IPS DF 6.9 (cell line): ENCODE data around the gene ETFB.
A peak's percentile ranks its signal among the peaks of the same experiment; 100 is the strongest.

Source experiments
- DNase-seq: peaks from one replicate; pipeline ENCODE4 v3.0.0-alpha.2; 2013; ENCODE audit warnings: low read depth, low spot score
- H3K27ac ChIP-seq: one replicate; pipeline ENCODE4 v1.5.1; 2013; ENCODE audit warnings: low read length, control low read depth
- H3K27me3 ChIP-seq: 2 replicates; pipeline ENCODE4 v1.6.1; 2013; ENCODE audit warnings: mild to moderate bottlenecking, low read length; ENCODE audit not compliant: control insufficient read depth, insufficient read depth
- H3K36me3 ChIP-seq: 2 replicates; pipeline ENCODE4 v1.6.1; 2013; ENCODE audit warnings: low read length; ENCODE audit not compliant: control insufficient read depth, insufficient read depth
- H3K4me1 ChIP-seq: 2 replicates; pipeline ENCODE4 v1.6.1; 2013; ENCODE audit warnings: low read length; ENCODE audit not compliant: control insufficient read depth, insufficient read depth
- H3K4me3 ChIP-seq: 2 replicates; pipeline ENCODE4 v1.5.1; 2013; ENCODE audit warnings: mild to moderate bottlenecking, low read length
- H3K9me3 ChIP-seq: 2 replicates; pipeline ENCODE4 v1.6.1; 2013; ENCODE audit warnings: low read length, inconsistent platforms; ENCODE audit not compliant: control insufficient read depth, insufficient read depth
- WGBS: extraction: QIAGEN DNeasy Blood & Tissue Kit; methylation state at CpG from one replicate; pipeline ENCODE4 v1.1.7; 2013; ENCODE audit warnings: mixed read lengths, missing lambda C conversion rate; ENCODE audit not compliant: insufficient read length, insufficient coverage; 5-methylcytosine and 5-hydroxymethylcytosine counted together

ETFB gene

GRCh38 chr19:51317376-51317775, 48.8 kb downstream of the ETFB start:
- DNase-seq: no peak
- H3K4me1 ChIP-seq: 0 out of 2 replicates have a peak, but pooled peaks cover 2% of the 10 kb centered on the region
- no peak overlapping the region for H3K27ac ChIP-seq
- H3K9me3 ChIP-seq: no peaks in the 10 kb centered on the region
- H3K4me3 ChIP-seq: no peak overlapping the region
- WGBS: no CpG with 5 or more reads among the region's 3 CpGs
- no peaks in the 10 kb centered on the region for H3K27me3 ChIP-seq
- no peaks in the 10 kb centered on the region for H3K36me3 ChIP-seq

- Histone ChIP-seq H3K27me3 (no peaks in the 10 kb centered on the region), H3K27ac (no peak overlapping the region), H3K4me1 (0 out of 2 replicates have a peak, but pooled peaks cover 2% of the 10 kb centered on the region), H3K36me3 (no peaks in the 10 kb centered on the region), H3K4me3 (no peak overlapping the region), H3K9me3 (no peaks in the 10 kb centered on the region)
- no peak for DNase-seq
- WGBS: no CpG with 5 or more reads among the region's 8 CpGs
Measured at GRCh38 chr19:51316688-51317087, 49.5 kb downstream of the ETFB start.

GRCh38 chr19:51311351-51312257, 54.6 kb downstream of the ETFB start, which contains the start of gene IGLON5:
TSS of gene IGLON5 (plus strand) at chr19:51311644. CDS start at chr19:51311848, 204 bp downstream.
- Histone ChIP-seq H3K9me3 (no peaks in the 10 kb centered on the region), H3K27ac (no peak within 1 kb of the TSS), H3K36me3 (no peaks in the 10 kb centered on the region), H3K4me3 (peak within 1 kb of the TSS; percentile 64), H3K27me3 (no peaks in the 10 kb centered on the region), H3K4me1 (0 out of 2 replicates have a peak, but pooled peaks cover 2% of the 10 kb centered on the region)
- no peak for DNase-seq
- no CpG with 5 or more reads among the region's 76 CpGs for WGBS

- Histone ChIP-seq H3K4me3 (no peak overlapping the region), H3K27ac (no peak overlapping the region), H3K4me1 (no peaks in the 10 kb centered on the region), H3K27me3 (no peaks in the 10 kb centered on the region), H3K36me3 (no peaks in the 10 kb centered on the region), H3K9me3 (no peaks in the 10 kb centered on the region)
- WGBS: no CpG with 5 or more reads among the region's 3 CpGs
- no peak for DNase-seq
Measured at GRCh38 chr19:51305479-51305878, 60.7 kb downstream of the ETFB start.

- WGBS: no CpG with 5 or more reads among the region's 7 CpGs
- H3K9me3 ChIP-seq: no peaks in the 10 kb centered on the region
- H3K4me1 ChIP-seq: no peaks in the 10 kb centered on the region
- H3K27me3 ChIP-seq: no peaks in the 10 kb centered on the region
- no peak for DNase-seq
- H3K4me3 ChIP-seq: no peak overlapping the region
- H3K36me3 ChIP-seq: no peaks in the 10 kb centered on the region
- no peak overlapping the region for H3K27ac ChIP-seq
Measured at GRCh38 chr19:51301266-51301665, 64.9 kb downstream of the ETFB start.

GRCh38 chr19:51297406-51297805, 68.8 kb downstream of the ETFB start:
- no peak for DNase-seq
- H3K9me3 ChIP-seq: no peaks in the 10 kb centered on the region
- no CpG with 5 or more reads among the region's 5 CpGs for WGBS
- no peaks in the 10 kb centered on the region for H3K36me3 ChIP-seq
- H3K27ac ChIP-seq: no peak overlapping the region
- H3K4me1 ChIP-seq: peaks cover 12% of the 10 kb centered on the region
- no peak overlapping the region for H3K4me3 ChIP-seq
- no peaks in the 10 kb centered on the region for H3K27me3 ChIP-seq

GRCh38 chr19:51296336-51297093, 69.7 kb downstream of the ETFB start:
- Histone ChIP-seq H3K36me3 (no peaks in the 10 kb centered on the region), H3K27me3 (no peaks in the 10 kb centered on the region), H3K4me3 (no peak overlapping the region), H3K9me3 (no peaks in the 10 kb centered on the region), H3K4me1 (peaks cover 12% of the 10 kb centered on the region), H3K27ac (no peak overlapping the region)
- WGBS: no CpG with 5 or more reads among the region's 9 CpGs
- DNase-seq: no peak

- no peaks in the 10 kb centered on the region for H3K36me3 ChIP-seq
- peaks cover 12% of the 10 kb centered on the region for H3K4me1 ChIP-seq
- DNase-seq: no peak
- no peaks in the 10 kb centered on the region for H3K27me3 ChIP-seq
- H3K4me3 ChIP-seq: no peak overlapping the region
- H3K27ac ChIP-seq: no peak overlapping the region
- no peaks in the 10 kb centered on the region for H3K9me3 ChIP-seq
- no CpG with 5 or more reads among the region's 15 CpGs for WGBS
Measured at GRCh38 chr19:51295382-51296126, 70.6 kb downstream of the ETFB start.
